Left cardiac atrium (tissue), 4 donors: ENCODE results near the gene KIAA1614. TPM values are rescaled to one million over a fixed set of nuclear protein-coding genes. Genes with fewer than 3 reads are reported as not detected.

Experiments
- ATAC-seq, 2 donors: fragments of 200-7000 bp; cut with Tn5 transposase; one replicate each; pipeline ENCODE4 v1.9.1; 2020; ENCODE audit warnings: mild to moderate bottlenecking in 2 of 2, moderate library complexity in 2 of 2
- DNase-seq: peaks from one replicate; pipeline ENCODE4 v3.0.0-alpha.2; 2020
- intact Hi-C, 2 donors: fragments of 100-400 bp; cut with DNase I; formaldehyde crosslinking; loops; one replicate each; pipeline versions ENCODE4 v1.14.1 to v1.15.1; 2022 to 2023
- total RNA-seq, 2 donors: library from RNA; stranded (reverse); fragmentation: NEBNext Ultra II Directional; extraction: Animal tissue kit (Norgen Biotek cat#: 25700); gene quantifications; one replicate each; pipeline ENCODE4 v1.2.1, GENCODE V29; 2021
- donor health status: DM: no; HTN: yes; CAD: no.
- donor health status: DM: no; HTN: yes; CAD: no; lungs with severe emphysema.
- donor health status: DM: yes; HTN: yes; CAD: no.
- donor health status: Dilated cardiomyopathy.

The KIAA1614 gene
- total RNA-seq, 2 donors from 2014 or later: 8.2 to 9.3 TPM

- ATAC-seq: no peak
- no peak for DNase-seq
- intact Hi-C loops: no loop called here
Observed at GRCh38 chr1:180936110-180937011, 23.7 kb downstream of the KIAA1614 start.

DNA sequence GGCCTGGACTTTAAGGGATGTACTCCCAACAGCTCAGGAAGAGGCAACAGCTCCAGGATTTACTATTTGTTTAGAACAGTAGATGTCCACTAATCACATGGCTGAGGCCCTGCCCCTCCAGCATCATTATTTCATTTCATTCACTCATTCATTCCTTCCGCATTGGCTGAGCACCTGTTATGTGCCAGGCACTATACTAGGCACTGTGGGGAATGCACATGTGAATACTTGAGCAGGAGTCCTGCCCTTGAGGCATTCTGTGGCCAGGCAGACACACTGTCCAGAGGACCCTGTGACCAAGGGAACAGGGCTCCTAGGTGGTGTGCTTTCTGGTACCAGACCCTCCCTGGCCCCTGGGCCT lies 24.3 kb downstream of the KIAA1614 start:
- DNase-seq (no peak), ATAC-seq (no peak)
- intact Hi-C loops: no loop called here

DNA sequence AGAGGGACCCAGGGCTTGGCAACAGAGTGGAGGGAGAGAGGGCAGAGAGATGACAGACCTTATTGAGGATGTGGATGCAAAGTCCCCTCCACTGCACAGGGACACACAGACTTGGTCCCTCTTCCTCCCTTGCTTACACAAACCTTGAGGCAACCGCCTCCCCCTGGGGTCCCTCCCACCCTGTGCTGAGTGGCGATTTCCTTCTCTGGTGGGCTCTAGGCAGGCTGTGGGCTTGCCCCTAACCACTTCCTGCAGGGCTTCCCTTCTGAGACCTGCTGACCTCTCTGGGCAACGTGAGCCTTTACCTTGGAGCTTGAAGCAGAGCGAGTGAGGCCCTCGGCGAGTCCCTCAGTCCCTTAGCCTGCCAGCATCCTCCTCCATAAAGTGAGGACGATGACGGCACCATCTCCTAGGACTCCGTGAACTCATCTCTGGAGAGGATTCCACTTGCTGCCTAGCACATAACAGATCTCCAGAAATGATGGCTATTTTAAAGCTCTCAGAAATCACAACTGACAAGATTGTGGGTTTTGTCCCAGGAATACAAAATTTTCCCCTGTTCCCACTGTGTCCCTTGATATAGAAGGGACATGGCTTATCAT lies 25.0 kb downstream of the KIAA1614 start:
- intact Hi-C loops: no loop called here
- DNase-seq: no peak
- no peak for ATAC-seq

DNA sequence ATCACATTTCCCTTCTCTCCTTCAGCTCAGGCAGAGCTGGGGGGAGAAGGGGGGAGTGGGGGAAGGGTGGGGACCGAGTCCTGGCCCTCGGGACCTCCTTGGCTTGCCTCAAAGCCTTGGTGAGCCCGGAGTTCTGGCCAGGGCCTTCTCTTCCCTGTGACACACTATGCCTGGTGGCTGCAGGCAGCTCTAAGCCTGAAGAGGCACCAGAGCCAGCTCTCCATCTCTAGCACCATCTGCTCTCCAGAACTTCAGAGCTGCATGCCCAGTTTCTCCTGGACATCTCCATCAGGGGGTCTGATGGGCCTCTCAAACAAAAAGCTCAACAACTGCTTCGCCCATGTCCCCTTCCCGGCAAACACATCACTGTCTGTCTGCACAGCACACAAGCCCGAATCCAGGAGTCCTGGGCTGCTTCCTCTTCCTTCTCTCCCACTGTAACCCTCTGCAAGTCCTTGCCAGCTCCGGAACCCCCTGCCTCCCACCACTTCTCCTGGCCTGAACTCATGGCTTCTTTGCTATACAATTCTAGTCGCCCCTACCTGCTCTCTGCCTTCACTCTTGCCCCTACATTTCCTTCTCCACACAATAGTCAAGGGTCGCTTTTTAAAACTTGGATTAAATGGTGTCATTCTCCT lies 26.5 kb downstream of the KIAA1614 start:
- intact Hi-C loops: no loop called here
- ATAC-seq (no peak), DNase-seq (no peak)

DNA sequence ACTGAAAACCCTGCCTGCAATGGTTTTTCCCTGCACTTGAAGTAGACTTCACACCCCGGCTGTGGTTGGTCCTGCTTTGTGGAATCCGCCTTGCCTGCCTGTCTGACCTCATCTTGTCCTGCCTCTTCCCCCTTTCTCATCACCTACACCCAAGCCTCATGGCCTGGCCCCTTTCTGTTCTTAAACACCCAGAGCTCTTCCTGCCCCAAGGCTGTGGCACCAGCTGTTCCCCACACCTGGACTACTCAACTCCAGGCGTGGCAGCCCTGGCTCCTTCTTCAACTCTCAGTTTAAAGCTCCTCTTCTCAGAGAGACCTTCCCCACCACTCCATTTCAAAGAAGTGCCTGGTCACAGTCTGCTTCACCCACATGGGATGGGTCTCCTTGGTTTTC lies 27.0 kb downstream of the KIAA1614 start:
- DNase-seq: no peak
- intact Hi-C loops: no loop called here
- ATAC-seq: no peak

DNA sequence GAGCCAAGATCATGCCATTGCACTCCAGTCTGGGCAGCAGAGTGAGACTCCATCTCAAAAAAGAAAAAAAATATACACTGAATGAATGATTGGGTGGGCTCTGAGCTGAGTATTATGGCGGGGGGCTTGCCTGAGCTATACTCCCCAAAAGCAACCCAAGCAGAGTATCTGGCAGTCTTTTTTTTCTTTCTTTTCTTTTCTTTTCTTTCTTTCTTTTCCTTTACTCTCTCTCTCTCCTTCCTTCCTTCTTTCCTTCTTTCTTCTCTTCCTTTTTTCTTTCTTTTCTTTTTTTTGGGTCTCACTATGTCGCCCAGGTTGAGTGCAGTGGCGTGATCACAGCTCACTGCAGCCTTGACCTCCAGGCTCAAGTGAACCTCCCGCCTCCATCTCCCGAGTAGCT lies 27.7 kb downstream of the KIAA1614 start:
- intact Hi-C loops: no loop called here
- ATAC-seq: no peak
- DNase-seq: no peak

DNA sequence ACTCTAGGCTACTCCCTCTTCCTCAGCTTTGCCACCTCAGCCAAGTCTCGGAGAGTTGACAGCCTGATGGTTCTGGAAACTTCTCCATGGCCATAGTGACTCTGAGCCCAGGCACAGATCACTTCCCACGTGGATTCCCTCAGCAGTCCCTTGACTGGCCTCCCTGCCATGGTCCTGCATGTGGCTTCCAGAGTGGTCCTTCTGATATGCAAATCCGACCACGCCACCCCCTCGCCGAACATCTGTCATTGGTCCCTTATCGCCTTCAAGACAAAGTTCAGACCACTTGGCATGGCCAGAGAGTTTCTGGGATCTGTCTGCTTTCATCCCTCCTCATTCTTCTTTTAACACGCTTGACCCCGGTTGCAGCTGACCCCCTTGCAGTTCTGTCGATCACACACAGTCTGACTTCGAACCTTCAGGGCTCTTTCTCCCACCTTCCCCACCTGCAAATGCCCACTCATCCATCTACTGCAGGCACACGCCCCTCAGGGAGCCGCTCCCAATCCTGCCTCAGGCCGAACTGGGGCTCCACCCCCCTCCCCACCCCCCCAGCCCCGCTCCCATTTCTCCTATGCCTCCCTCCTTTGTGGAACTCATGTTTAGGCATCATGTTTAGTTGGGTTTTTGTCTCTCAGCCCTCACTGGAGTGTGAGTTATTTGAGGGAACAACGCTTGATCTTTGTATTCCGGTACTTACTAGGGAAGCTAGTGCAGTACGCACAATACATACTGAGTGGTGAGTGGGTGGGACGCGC lies 29.0 kb downstream of the KIAA1614 start:
- intact Hi-C loops: no loop called here
- no peak for ATAC-seq

DNA sequence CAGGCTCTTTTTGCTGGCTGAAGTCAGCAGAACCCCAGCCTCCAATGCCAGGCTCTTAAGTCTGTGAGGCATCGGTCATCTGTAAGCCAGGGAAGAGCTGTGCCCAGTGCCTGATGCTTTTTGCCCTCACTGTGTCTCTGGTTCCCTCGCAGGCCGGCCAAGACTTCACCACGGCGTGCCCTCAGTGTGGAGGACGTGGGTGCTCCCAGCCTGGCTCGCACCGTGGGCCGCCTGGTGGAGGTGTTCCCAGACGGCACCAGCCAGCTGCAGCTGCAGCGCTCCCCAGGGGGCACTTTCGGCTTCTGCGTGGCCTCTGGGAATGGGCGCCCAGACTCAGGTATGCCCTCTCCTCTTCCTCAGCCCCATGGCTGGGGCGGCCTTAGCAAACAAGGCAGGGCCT lies 32.5 kb downstream of the KIAA1614 start:
- intact Hi-C loops: no loop called here
- no peak for DNase-seq
- ATAC-seq: no peak

More for the DNA sequence above, 29.0 kb downstream of the KIAA1614 start:
- DNase-seq: no peak

GRCh38 chr1:180945551-180945950 lies 32.9 kb downstream of the KIAA1614 start:
- ATAC-seq: no peak
- no peak for DNase-seq
- intact Hi-C loops: no loop called here

DNA sequence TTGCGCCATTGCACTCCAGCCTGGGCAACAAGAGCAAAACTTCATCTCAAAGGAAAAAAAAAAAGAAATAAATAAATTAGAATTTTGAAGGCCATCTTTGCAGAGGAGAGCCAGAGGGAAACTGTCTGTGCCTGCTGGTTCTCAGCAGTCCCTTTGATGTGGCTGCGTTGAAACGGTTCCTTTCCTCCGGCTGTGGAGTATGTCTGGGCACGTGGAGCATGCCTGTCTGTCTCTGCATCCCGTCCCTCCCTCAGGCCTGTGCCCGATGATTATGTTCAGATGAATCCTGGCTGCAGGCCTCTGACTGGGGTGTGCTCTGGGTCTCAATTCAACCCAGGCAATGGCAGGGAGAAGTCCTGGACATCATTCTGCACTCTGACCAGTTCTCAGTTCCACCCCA lies 33.4 kb downstream of the KIAA1614 start:
- ATAC-seq (no peak), DNase-seq (no peak)
- intact Hi-C loops: no loop called here

DNA sequence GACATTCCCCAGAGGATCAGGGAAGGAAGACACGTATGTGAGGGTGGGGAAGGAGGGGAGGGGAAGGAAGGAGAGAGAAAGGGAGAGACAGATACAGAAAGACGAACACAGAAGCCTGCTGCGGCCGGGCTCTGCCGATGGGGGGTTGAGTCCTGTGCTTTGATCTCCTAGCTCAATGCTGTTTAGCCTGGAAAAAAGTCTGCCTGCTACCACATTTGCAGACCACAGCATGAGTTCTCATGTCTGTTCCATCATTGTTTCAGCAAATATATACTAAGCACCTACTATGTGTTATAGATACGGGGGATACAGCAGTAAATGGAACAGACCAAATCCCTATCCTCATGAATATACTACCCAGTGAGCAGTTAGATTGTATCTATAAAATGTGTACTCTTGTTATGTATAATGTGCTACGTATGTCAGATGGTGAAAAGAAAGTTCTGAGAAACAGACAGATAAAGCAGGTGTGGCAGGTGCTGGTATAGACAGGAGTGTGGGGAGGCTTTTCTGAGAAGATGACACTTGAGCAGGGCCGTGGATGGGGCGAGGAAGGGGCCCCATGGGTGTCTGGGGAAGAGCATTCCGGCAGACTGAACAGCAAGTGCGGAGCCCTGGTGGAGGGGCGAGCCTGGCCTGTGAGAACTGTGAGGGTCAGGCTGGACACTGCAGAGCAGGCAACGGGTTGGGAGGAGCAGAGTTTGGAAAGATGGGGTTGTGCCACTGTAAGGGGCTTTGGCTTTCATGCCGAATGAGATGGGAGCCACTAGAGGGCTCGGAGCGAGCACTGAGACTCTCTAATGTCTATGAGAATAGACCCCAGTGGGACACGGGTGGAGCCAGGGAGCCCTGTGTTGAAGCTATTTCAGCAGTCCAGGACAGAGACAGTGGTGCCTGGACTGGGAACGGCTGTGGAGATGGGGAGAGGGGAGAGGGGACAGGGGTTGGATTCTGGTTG lies 34.1 kb downstream of the KIAA1614 start:
- ATAC-seq (no peak), DNase-seq (no peak)
- intact Hi-C loops: no loop called here

DNA sequence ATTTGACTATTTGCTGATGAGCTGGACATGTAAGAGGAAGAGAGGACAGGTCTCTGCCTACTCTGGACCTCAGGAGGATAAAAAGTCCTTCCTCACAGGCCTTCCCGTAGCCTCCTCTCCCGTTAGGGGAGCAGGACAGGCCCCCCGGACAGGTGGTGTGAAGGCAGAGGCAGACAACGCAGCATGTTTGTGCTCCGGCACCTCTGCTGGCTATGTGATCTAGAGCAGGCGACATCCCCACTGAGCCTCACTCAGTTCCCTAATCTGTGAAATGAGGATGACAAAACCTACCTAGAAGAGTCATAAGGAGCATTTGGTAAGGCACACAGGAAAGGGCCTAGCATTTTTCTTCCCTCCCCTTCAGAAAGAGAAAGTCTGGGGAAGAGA lies 34.8 kb downstream of the KIAA1614 start:
- ATAC-seq: no peak
- DNase-seq: no peak
- intact Hi-C loops: no loop called here

DNA sequence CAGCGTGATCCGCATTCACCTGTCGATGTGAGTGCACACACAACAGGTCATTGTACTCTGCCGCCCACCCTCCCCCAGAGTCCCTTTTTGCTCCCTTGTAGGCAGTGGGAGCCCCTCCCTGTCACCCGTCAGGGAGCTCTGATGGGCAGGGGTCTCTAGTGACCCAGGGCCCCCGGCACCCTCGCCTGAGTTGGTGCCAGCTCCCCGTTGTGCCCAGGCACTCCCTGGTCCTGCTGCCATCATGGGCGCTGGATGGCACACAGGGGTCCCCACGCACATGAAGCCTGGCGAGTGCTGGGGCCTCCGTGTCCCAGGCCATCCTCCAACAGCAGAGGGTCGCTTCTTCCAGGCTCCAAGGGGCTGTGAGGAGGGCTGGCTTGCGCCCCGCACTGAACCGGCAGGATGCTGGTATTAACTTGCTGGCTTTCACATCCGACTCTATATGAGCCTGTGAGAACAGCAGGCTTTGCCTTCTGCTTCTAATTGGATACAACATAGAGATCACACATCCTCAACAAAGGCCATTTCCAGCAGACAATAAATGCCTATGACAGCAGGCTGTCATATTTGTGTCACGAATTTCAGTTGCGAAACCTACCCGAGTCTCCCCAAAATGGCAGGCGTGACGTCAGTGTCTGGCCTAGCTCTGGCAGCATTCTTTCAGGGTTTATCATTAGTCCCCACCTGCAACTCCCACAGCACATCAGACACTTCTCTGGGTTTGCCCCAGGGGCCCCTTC lies 35.4 kb downstream of the KIAA1614 start:
- ATAC-seq: no peak
- intact Hi-C loops: loop anchor here in 1 of 2 donors (2.0 kb wide), 1 partner anchor 17 kb away; no protein-coding TSS in a partner anchor
- no peak for DNase-seq

DNA sequence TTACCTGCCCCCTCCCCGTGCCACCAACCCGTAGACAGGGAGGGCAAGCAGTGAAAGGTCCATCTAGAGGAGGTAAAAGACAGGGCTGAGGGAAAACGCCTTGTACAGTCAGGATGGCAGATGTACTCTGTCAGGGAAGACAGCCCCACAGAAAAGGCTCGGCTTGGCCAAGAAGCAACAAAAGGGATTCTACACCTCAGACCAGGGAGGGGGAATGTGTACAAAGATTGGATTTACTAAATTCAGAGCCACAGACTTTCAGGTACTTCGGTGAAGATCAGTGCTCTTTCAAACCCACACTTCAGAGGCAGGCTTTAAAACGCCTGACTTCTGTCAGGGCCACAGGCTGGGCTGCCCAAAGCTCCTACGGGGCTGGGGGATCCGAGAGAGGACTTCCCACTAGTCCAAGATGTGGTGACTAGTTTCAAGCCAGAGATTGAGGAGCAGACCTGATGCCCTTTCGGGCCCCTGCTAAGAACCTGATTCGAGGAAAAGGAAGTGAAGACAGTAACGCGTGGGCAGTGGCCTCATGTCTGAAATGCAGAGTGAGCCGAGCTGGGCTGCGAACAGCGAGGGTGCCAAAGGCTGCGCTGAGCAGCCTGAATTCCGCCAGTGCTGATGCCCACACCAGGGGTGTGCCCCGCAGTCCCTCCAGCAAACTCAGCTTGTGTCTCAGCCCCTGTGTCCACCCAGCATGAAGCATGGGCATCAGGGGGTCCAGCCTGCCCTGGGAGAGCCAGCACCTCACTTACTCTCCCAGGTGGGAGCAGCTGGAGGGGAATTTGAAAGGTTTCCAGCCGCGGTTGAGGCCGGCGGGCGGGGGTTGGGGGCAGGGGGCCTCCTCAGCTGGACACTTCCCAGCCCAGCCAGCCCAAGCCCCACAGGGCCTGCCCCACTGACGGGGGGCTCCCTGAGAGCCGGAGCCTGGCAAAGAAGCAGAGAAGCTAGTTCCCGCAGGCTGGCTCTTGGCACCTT lies 36.2 kb downstream of the KIAA1614 start:
- DNase-seq: no peak
- intact Hi-C loops: loop anchor here in 1 of 2 donors (2.0 kb wide), 1 partner anchor 16 kb away; no protein-coding TSS in a partner anchor
- ATAC-seq: peak in 1 of 2 donors; percentile 37

DNA sequence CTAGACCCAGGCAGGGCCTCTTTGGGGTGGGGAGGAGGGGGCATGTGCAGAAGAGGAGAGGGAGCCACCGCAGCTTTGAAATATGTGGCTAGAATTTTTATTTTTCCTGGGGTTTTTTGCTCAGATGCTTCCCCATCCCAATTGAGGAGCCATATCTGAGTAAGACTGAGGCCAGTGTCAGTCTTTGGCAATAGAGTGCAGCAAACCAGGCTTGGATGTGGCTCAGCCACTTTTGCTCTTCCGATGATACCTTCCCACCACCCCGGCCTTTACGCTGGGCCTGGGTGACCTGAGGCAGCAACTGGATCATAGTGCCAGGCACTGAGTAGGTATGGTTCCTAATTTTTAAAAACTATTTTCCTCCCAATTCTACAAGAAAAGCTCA lies 36.9 kb downstream of the KIAA1614 start:
- ATAC-seq (no peak), DNase-seq (no peak)
- intact Hi-C loops: loop anchor here in 1 of 2 donors (2.0 kb wide), 1 partner anchor 15 kb away; no protein-coding TSS in a partner anchor

DNA sequence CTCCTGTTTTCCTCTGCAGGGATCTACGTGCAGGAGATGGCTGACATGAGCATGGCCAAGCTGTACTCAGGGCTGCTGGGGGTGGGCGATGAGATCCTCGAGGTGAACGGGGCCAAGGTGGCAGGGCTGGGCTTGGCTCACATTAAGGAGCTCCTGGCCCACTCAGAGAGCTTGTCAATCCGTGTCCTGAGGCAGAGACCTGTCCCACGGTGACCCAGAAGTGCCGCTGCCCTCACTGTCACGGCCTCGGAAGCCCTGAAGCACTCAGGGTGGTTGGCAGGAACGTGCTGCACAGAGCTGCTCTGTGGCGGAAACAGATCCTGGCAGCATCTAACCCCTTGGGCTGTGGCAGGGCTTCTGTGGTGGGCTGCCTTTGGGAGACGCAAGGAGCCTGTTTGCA lies 37.6 kb downstream of the KIAA1614 start:
- intact Hi-C loops: no loop called here
- no peak for DNase-seq
- no peak for ATAC-seq
